ENCODE data around the gene SEM1.
"Not testable (repeated sequence)": the region's sequence is repeated elsewhere in the genome, so short reads cannot be mapped to it uniquely, and the experiment has no call there.

Gene SEM1

DNA sequence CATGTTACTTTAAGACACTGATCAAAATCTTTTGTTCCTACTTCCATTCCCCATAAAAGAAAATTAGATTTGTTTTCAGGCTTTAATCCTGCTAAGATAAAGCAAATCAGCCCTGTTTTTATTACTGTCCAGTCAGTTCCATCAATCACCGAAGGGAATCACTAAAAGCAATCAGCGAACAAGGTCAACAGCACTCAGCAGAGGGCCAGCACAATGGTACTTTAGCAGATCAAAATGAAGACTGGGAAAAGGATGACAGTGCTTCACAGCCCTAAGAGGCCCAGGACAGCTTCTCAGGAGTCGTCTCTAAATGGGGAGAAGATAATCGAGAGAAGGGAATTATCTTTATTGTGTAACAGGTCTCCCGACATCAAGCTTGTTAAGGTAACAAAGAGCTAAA, 32.7 kb downstream of the SEM1 start:
- Histone ChIP-seq H3K4me3 (ENCODE audit: low read length) (no peak overlapping the region), H3K9ac (ENCODE audit: low read length) (no peak overlapping the region), H3K36me3 (ENCODE audit: control insufficient read depth, low read depth, low read length) (no peaks in the 10 kb centered on the region), H3K4me1 (ENCODE audit: control insufficient read depth, low read depth, low read length) (no peaks in the 10 kb centered on the region), H3K27me3 (ENCODE audit: control insufficient read depth, insufficient read depth, low read length) (no peaks in the 10 kb centered on the region), H3K9me3 (ENCODE audit: control insufficient read depth, low read depth, low read length) (no peaks in the 10 kb centered on the region), H3K27ac (ENCODE audit: low read length) (no peak overlapping the region)

DNA sequence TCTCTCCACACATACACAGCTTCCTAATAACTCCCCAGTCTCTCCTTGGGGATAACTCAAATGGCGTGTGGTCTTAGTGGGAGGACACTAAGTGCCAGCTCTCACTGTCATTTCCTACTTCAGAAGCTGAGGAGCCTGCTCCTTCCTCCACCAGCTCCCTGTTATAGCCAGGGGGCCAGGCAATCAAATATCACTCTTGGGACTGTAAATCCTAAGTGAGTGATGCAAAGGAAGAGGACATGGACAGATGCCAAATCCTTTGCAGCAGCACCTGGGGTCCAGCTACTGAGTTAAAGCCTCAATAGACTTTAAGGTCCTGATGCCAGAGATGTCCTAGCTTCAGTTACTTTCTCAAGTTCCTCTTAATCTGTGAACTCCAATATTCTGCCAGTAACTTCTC, 34.1 kb downstream of the SEM1 start:
- Histone ChIP-seq H3K9ac (ENCODE audit: low read length) (no peak overlapping the region), H3K9me3 (ENCODE audit: control insufficient read depth, low read depth, low read length) (no peaks in the 10 kb centered on the region), H3K4me1 (ENCODE audit: control insufficient read depth, low read depth, low read length) (no peaks in the 10 kb centered on the region), H3K27me3 (ENCODE audit: control insufficient read depth, insufficient read depth, low read length) (no peaks in the 10 kb centered on the region), H3K4me3 (ENCODE audit: low read length) (no peak overlapping the region), H3K36me3 (ENCODE audit: control insufficient read depth, low read depth, low read length) (no peaks in the 10 kb centered on the region), H3K27ac (ENCODE audit: low read length) (no peak overlapping the region)

DNA sequence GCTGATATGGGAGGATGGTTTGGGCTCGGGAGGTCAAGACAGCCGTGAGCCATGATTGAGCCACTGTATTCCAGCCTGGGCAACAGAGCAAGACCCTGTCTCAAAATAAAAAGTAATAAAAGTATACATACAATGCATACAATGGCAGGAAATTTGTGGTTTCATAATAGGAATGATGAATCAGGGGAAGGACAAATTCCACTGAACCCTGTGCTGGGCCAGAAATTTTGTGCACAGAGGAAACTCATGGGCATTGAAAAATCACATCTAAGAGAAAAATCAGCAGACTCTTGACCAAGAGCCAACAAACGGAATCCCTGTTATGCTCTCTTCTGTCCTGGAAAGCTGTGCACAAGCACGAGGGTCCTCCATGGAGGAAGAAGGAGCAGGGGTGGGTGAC, 35.1 kb downstream of the SEM1 start:
- Histone ChIP-seq H3K4me3 (ENCODE audit: low read length) (no peak overlapping the region), H3K27me3 (ENCODE audit: control insufficient read depth, insufficient read depth, low read length) (no peaks in the 10 kb centered on the region), H3K4me1 (ENCODE audit: control insufficient read depth, low read depth, low read length) (no peaks in the 10 kb centered on the region), H3K27ac (ENCODE audit: low read length) (no peak overlapping the region), H3K9me3 (ENCODE audit: control insufficient read depth, low read depth, low read length) (no peaks in the 10 kb centered on the region), H3K9ac (ENCODE audit: low read length) (no peak overlapping the region), H3K36me3 (ENCODE audit: control insufficient read depth, low read depth, low read length) (no peaks in the 10 kb centered on the region)

DNA sequence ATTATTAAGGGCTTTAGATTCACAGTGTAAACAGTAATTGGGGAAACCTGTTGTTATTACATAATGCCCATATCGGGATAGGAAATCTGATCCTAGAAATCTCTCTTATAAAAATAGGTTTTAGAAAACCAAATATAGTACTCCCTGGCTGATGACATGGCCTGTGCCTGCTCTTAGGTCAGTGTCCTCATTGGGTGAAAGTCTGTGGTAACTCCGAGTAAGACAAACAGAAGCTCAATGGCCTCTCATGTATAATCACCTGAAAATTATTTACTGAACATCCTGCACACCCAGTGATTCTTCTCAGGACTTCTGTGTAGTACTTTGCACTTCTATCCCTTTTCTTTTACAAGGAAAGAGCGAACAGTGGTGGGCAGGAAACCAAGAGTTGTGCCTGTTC, 37.8 kb downstream of the SEM1 start:
- Histone ChIP-seq H3K27ac (ENCODE audit: low read length) (no peak overlapping the region), H3K36me3 (ENCODE audit: control insufficient read depth, low read depth, low read length) (no peaks in the 10 kb centered on the region), H3K9ac (ENCODE audit: low read length) (no peak overlapping the region), H3K9me3 (ENCODE audit: control insufficient read depth, low read depth, low read length) (no peaks in the 10 kb centered on the region), H3K4me1 (ENCODE audit: control insufficient read depth, low read depth, low read length) (no peaks in the 10 kb centered on the region), H3K27me3 (ENCODE audit: control insufficient read depth, insufficient read depth, low read length) (no peaks in the 10 kb centered on the region), H3K4me3 (ENCODE audit: low read length) (no peak overlapping the region)

DNA sequence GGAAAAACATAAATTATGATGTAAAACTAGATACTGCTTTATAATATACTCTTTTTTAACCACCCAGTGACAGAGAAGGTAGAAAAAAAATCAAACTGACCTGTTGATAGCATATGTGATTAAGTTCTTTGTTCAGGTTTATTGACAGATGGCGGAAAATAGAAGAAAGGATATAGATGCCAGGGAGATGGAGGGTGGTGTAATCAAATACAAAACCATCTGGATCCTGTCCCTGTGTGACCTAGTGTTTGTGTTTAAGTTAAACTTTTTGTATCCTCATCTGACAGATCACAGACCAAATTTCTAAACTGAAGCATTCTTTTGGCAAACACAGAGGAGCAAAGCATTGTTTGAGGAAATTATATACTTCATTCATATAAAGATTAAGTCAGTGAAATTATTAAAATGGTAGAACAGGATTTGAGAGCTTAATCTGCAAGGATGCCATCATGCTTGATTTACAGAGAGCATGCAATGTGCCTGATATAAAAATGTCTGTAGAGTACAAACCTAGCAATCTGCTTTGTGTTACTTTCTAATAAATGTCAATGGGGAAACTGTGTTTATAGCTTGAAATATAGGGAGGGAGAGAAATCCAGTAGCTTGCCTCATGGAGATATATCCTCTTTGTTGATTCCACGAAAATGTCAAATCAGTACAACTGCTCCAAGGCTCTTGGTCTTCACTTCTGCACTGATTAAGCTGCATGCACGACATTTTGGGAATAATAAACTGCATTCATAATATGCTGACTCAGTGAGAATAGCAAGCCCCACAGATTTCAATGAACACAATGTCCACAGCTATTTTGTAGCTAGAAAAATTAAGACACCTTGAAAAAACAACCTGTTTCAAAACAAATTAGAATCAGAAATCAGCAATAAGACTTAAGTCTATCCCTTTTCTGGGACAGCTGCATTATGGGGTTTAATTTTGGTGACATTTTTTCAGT, 39.0 kb downstream of the SEM1 start:
- no peak overlapping the region for H3K27ac ChIP-seq (ENCODE audit: low read length)
- no peaks in the 10 kb centered on the region for H3K9me3 ChIP-seq (ENCODE audit: control insufficient read depth, low read depth, low read length)
- no peaks in the 10 kb centered on the region for H3K4me1 ChIP-seq (ENCODE audit: control insufficient read depth, low read depth, low read length)
- no peaks in the 10 kb centered on the region for H3K36me3 ChIP-seq (ENCODE audit: control insufficient read depth, low read depth, low read length)
- no peak overlapping the region for H3K9ac ChIP-seq (ENCODE audit: low read length)
- no peaks in the 10 kb centered on the region for H3K27me3 ChIP-seq (ENCODE audit: control insufficient read depth, insufficient read depth, low read length)
- H3K4me3 ChIP-seq (ENCODE audit: low read length), result no peak overlapping the region

DNA sequence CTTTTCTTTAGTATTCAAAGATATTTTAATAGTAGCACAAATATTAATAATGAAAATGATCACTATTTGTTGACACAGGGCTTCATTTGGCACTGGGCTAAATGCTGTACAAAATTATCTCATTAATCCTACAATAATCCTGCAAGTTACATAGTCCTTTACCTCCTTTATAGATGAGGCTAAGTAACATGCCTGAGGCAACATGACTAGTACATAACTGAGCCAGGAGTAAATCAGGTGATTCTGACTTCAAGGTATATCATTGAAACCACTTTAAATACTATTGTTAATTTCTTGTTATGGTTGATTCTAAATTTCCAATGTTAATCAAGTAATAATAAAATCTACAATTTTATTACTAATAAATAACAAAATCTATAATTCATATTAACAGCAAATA, 39.8 kb downstream of the SEM1 start:
- Histone ChIP-seq H3K27me3 (ENCODE audit: control insufficient read depth, insufficient read depth, low read length) (no peaks in the 10 kb centered on the region), H3K4me3 (ENCODE audit: low read length) (no peak overlapping the region), H3K27ac (ENCODE audit: low read length) (no peak overlapping the region), H3K9me3 (ENCODE audit: control insufficient read depth, low read depth, low read length) (no peaks in the 10 kb centered on the region), H3K4me1 (ENCODE audit: control insufficient read depth, low read depth, low read length) (no peaks in the 10 kb centered on the region), H3K36me3 (ENCODE audit: control insufficient read depth, low read depth, low read length) (no peaks in the 10 kb centered on the region), H3K9ac (ENCODE audit: low read length) (no peak overlapping the region)

DNA sequence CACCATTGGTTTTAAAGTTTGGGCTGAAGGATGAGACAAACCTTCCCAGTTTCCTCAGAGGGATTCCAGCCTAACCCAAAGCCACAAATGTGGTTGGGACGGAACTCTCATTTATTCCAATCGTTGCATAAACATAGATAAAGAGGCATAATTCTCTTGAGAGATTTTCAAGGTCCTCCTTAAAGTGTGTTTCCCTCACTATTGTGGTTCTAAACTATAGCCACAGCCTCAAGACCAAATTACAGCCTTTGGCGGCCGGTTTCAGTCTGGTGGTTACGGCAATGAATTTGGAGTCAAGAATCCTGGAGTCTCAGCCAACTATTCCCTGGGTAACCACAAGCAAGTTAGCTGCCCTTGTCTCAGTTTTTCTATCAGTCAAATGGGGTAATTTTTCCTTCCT, 42.6 kb downstream of the SEM1 start:
- no peak overlapping the region for H3K27ac ChIP-seq (ENCODE audit: low read length)
- H3K9ac ChIP-seq (ENCODE audit: low read length), result no peak overlapping the region
- no peaks in the 10 kb centered on the region for H3K27me3 ChIP-seq (ENCODE audit: control insufficient read depth, insufficient read depth, low read length)
- no peaks in the 10 kb centered on the region for H3K4me1 ChIP-seq (ENCODE audit: control insufficient read depth, low read depth, low read length)
- H3K9me3 ChIP-seq (ENCODE audit: control insufficient read depth, low read depth, low read length), result no peaks in the 10 kb centered on the region
- no peak overlapping the region for H3K4me3 ChIP-seq (ENCODE audit: low read length)
- H3K36me3 ChIP-seq (ENCODE audit: control insufficient read depth, low read depth, low read length), result no peaks in the 10 kb centered on the region

DNA sequence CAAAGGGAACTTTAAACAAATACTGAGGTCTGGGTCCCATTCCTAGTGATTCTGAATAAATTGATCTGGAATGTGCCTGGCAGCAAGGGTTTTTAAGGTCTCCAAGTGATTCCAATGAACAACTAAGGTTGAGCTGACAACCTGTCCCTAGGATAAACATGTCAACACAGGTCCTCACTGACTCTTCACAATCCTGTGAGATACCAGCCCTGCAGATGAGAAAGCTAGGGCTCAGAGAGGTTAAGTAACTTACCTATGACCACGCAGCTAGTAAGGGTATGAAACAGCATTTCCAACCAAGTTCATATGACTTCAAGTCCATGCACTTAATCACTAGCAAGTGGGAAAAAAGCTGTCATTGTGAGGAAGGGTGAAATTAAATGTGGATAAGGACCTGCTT, 44.0 kb downstream of the SEM1 start:
- no peak overlapping the region for H3K27ac ChIP-seq (ENCODE audit: low read length)
- no peaks in the 10 kb centered on the region for H3K27me3 ChIP-seq (ENCODE audit: control insufficient read depth, insufficient read depth, low read length)

DNA sequence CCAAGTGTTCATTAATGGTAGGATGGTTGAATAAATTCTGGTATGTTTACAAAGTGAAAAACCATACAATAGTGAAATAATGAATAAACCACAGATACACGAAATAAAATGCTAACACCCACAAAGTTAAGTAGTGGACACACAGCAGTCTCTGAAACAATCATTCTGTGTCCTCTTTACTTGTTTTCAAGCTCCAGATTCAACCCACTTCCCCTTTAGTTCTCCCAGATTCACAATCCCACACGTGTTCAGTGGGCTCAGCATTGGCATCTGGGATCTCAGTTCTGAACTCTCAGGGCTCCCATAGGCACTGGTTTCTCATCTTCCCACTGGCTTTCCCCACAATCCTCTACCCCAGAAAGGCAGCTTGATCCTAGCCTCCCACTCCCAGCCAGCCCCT, 44.9 kb downstream of the SEM1 start:
- no peaks in the 10 kb centered on the region for H3K36me3 ChIP-seq (ENCODE audit: control insufficient read depth, low read depth, low read length)
- no peaks in the 10 kb centered on the region for H3K9me3 ChIP-seq (ENCODE audit: control insufficient read depth, low read depth, low read length)
- no peaks in the 10 kb centered on the region for H3K4me1 ChIP-seq (ENCODE audit: control insufficient read depth, low read depth, low read length)
- H3K4me3 ChIP-seq (ENCODE audit: low read length), result no peak overlapping the region
- H3K9ac ChIP-seq (ENCODE audit: low read length), result no peak overlapping the region
- no peaks in the 10 kb centered on the region for H3K27me3 ChIP-seq (ENCODE audit: control insufficient read depth, insufficient read depth, low read length)
- no peak overlapping the region for H3K27ac ChIP-seq (ENCODE audit: low read length)

More for the DNA sequence above, 44.0 kb downstream of the SEM1 start:
- Histone ChIP-seq H3K9me3 (ENCODE audit: control insufficient read depth, low read depth, low read length) (no peaks in the 10 kb centered on the region), H3K4me1 (ENCODE audit: control insufficient read depth, low read depth, low read length) (no peaks in the 10 kb centered on the region), H3K4me3 (ENCODE audit: low read length) (no peak overlapping the region), H3K9ac (ENCODE audit: low read length) (no peak overlapping the region), H3K36me3 (ENCODE audit: control insufficient read depth, low read depth, low read length) (no peaks in the 10 kb centered on the region)

DNA sequence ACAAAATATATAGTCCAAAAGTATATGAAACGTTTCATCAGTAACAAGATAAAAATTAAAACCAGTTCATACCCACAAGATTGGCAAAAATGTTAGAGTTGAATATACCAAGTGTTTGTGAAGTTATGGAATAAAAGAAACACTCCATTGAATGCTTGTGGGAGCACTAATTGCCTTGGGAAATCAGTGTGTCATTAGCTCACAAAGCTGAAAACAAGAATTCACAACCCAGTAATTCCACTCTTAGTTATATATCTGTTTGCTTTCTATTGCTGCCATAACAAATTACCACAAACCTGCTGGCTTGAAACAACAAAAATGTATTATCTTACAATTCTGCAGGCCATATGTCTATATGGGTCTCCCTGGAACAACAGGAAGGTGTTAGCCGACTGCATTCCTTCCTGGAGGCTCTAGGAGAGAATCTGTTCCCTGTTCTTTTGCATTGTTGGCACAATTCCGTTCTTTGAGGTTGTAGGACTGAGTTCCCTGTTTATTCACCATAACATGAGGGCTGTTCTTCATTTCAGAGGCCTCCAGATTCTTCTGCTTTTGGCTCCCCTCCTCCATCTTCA, 45.7 kb downstream of the SEM1 start:
- Histone ChIP-seq H3K4me3 (ENCODE audit: low read length) (no peak overlapping the region), H3K36me3 (ENCODE audit: control insufficient read depth, low read depth, low read length) (no peaks in the 10 kb centered on the region), H3K4me1 (ENCODE audit: control insufficient read depth, low read depth, low read length) (no peaks in the 10 kb centered on the region), H3K27ac (ENCODE audit: low read length) (no peak overlapping the region), H3K9me3 (ENCODE audit: control insufficient read depth, low read depth, low read length) (no peaks in the 10 kb centered on the region), H3K27me3 (ENCODE audit: control insufficient read depth, insufficient read depth, low read length) (no peaks in the 10 kb centered on the region), H3K9ac (ENCODE audit: low read length) (no peak overlapping the region)

DNA sequence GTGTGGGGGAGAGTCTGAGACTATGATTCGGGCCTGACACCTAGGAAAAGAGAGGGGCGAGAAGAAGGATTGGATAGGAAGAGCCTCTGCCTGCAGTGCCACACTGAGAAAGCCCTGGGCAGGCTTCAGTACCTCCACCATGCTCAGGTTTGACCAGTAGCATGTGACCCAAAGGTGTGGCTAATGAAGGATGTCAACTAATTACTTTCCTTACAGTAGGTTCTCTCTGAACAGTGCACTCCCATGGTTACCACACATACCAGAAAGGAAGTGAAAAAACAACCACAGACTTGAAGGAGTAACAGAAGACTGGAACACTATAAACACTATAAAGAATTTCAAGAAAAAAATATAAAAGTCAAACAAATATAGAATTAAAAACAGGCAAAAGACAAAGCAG, 46.2 kb downstream of the SEM1 start:
- no peak overlapping the region for H3K9ac ChIP-seq (ENCODE audit: low read length)
- H3K4me1 ChIP-seq (ENCODE audit: control insufficient read depth, low read depth, low read length), result peaks cover 2% of the 10 kb centered on the region
- H3K27me3 ChIP-seq (ENCODE audit: control insufficient read depth, insufficient read depth, low read length), result no peaks in the 10 kb centered on the region
- H3K9me3 ChIP-seq (ENCODE audit: control insufficient read depth, low read depth, low read length), result no peaks in the 10 kb centered on the region
- H3K4me3 ChIP-seq (ENCODE audit: low read length), result no peak overlapping the region
- H3K36me3 ChIP-seq (ENCODE audit: control insufficient read depth, low read depth, low read length), result no peaks in the 10 kb centered on the region
- H3K27ac ChIP-seq (ENCODE audit: low read length), result no peak overlapping the region

DNA sequence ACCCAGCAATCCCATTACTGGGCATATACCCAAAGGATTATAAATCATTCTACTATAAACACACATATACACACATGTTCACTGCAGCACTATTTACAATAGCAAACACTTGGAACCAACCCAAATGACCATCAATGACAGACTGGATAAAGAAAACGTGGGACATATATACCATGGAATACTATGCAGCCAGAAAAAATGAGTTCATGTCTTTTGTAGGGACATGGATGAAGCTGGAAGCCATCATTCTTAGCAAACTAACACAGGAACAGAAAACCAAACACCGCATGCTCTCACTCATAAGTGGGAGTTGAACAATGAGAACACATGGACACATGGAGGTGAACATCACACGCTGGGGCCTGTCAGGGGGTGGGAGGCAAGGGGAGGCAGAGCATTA, 47.5 kb downstream of the SEM1 start:
- not testable (repeated sequence) for H3K9ac ChIP-seq (ENCODE audit: low read length); H3K27me3 ChIP-seq (ENCODE audit: control insufficient read depth, insufficient read depth, low read length); H3K27ac ChIP-seq (ENCODE audit: low read length); H3K36me3 ChIP-seq (ENCODE audit: control insufficient read depth, low read depth, low read length); H3K9me3 ChIP-seq (ENCODE audit: control insufficient read depth, low read depth, low read length); H3K4me3 ChIP-seq (ENCODE audit: low read length)
- peaks cover 15% of the 10 kb centered on the region for H3K4me1 ChIP-seq (ENCODE audit: control insufficient read depth, low read depth, low read length)

All from iPS-18a (cell line).